ENCODE results near the gene CXXC4.

The CXXC4 gene

GRCh38 chr4:104494822-104495559, at the start of gene CXXC4:
Gene CXXC4 (minus strand): TSS chr4:104494894. CDS start chr4:104491802, 3,092 bp downstream.
- Histone ChIP-seq H3K36me3 (no peaks in the 10 kb centered on the region), H3K27ac (peak within 1 kb of the TSS; percentile 51 to 57), H3K9me3 (no peaks in the 10 kb centered on the region), H3K4me1 (peaks cover 0 to 20% (median 9%) of the 10 kb centered on the region in 4 donors), H3K27me3 (no peaks in the 10 kb centered on the region), H3K4me3 (peak within 1 kb of the TSS; percentile 50 to 60)
- TF ChIP-seq CTCF (IDR thresholded peaks at IDR 0.05): no peak
- peak; percentile 49 to 69 for DNase-seq
- intact Hi-C loops (cut with DNase I; ENCODE audit: low total_unique reads): no loop called here

- Histone ChIP-seq H3K4me1 (no peaks in the 10 kb centered on the region), H3K27me3 (no peaks in the 10 kb centered on the region), H3K9me3 (no peaks in the 10 kb centered on the region), H3K36me3 (no peaks in the 10 kb centered on the region), H3K27ac (no peak overlapping the region), H3K4me3 (no peak overlapping the region)
- intact Hi-C loops (cut with DNase I; ENCODE audit: low total_unique reads): no loop called here
- no peak for DNase-seq
- TF ChIP-seq CTCF (IDR thresholded peaks at IDR 0.05): no peak
Observed at GRCh38 chr4:104533156-104533555, 38.5 kb upstream of the CXXC4 start.

- DNase-seq: no peak
Observed at GRCh38 chr4:104532677-104533076, 38.0 kb upstream of the CXXC4 start.

GRCh38 chr4:104531390-104531789, 36.7 kb upstream of the CXXC4 start:
- Histone ChIP-seq H3K27me3 (no peaks in the 10 kb centered on the region), H3K4me1 (no peaks in the 10 kb centered on the region), H3K27ac (no peak overlapping the region), H3K4me3 (no peak overlapping the region), H3K9me3 (no peaks in the 10 kb centered on the region), H3K36me3 (no peaks in the 10 kb centered on the region)
- DNase-seq: no peak
- peak in 1 of 2 experiments; percentile 10 for TF ChIP-seq CTCF (IDR thresholded peaks at IDR 0.05)
- intact Hi-C loops (cut with DNase I; ENCODE audit: low total_unique reads): no loop called here

More at GRCh38 chr4:104532677-104533076, 38.0 kb upstream of the CXXC4 start:
- H3K9me3 ChIP-seq: no peaks in the 10 kb centered on the region
- H3K27me3 ChIP-seq: no peaks in the 10 kb centered on the region
- no peaks in the 10 kb centered on the region for H3K36me3 ChIP-seq
- no peak for TF ChIP-seq CTCF (IDR thresholded peaks at IDR 0.05)
- H3K4me3 ChIP-seq: no peak overlapping the region
- H3K27ac ChIP-seq: no peak overlapping the region
- no peaks in the 10 kb centered on the region for H3K4me1 ChIP-seq
- intact Hi-C loops (cut with DNase I; ENCODE audit: low total_unique reads): no loop called here

- intact Hi-C loops (cut with DNase I; ENCODE audit: low total_unique reads): no loop called here
- H3K27me3 ChIP-seq: no peaks in the 10 kb centered on the region
- TF ChIP-seq CTCF (IDR thresholded peaks at IDR 0.05): no peak
- H3K4me1 ChIP-seq: no peaks in the 10 kb centered on the region
- no peaks in the 10 kb centered on the region for H3K9me3 ChIP-seq
- no peak overlapping the region for H3K4me3 ChIP-seq
- H3K27ac ChIP-seq: no peak overlapping the region
- DNase-seq: no peak
- no peaks in the 10 kb centered on the region for H3K36me3 ChIP-seq
Observed at GRCh38 chr4:104530426-104530825, 35.7 kb upstream of the CXXC4 start.

Data from tibial artery (tissue), 4 donors.